Posterior cingulate gyrus (tissue), 11 donors: ENCODE results near the gene XPR1.

Experiments
- DNase-seq, 10 donors: peaks; one replicate each; pipeline versions ENCODE4 v3.0.0 to v3.0.0-alpha.2; 2020 to 2021; ENCODE audit warnings: mixed read lengths in 3 of 10
- intact Hi-C: fragments of 100-400 bp; cut with DNase I; formaldehyde crosslinking; loops from one replicate; pipeline ENCODE4 v1.15.1; 2023

Gene XPR1

GRCh38 chr1:180631766-180632325 lies at the start of gene XPR1:
Gene XPR1 (plus strand): TSS chr1:180632022. CDS start chr1:180632202, 180 bp downstream.
- peak; percentile 95 to 100 (median 98) for DNase-seq
- intact Hi-C loops: loop anchor here (2.0 to 10.0 kb wide), 3 partner anchors 97 to 230 kb away; partner anchors contain the start of gene ACBD6

- intact Hi-C loops: no loop called here
These were observed 47.0 kb upstream of the XPR1 start for GRCh38 chr1:180584869-180585268.

GRCh38 chr1:180585994-180586359 lies 45.8 kb upstream of the XPR1 start:
- intact Hi-C loops: no loop called here
- DNase-seq: no peak

More at GRCh38 chr1:180584869-180585268, 47.0 kb upstream of the XPR1 start:
- DNase-seq: no peak

- intact Hi-C loops: no loop called here
- DNase-seq: no peak
These were observed 45.1 kb upstream of the XPR1 start for GRCh38 chr1:180586671-180587155.

- no peak for DNase-seq
- intact Hi-C loops: no loop called here
These were observed 43.7 kb upstream of the XPR1 start for GRCh38 chr1:180588121-180588520.

- intact Hi-C loops: no loop called here
These were observed 40.9 kb upstream of the XPR1 start for GRCh38 chr1:180590889-180591288.

GRCh38 chr1:180593382-180593781 lies 38.4 kb upstream of the XPR1 start:
- peak in 1 of 10 donors; percentile 15 for DNase-seq
- intact Hi-C loops: no loop called here

More at GRCh38 chr1:180590889-180591288, 40.9 kb upstream of the XPR1 start:
- no peak for DNase-seq

- intact Hi-C loops: no loop called here
These were observed 37.1 kb upstream of the XPR1 start for GRCh38 chr1:180594723-180595122.

GRCh38 chr1:180595966-180596365 lies 35.9 kb upstream of the XPR1 start:
- no peak for DNase-seq
- intact Hi-C loops: no loop called here

More at GRCh38 chr1:180594723-180595122, 37.1 kb upstream of the XPR1 start:
- DNase-seq: no peak

GRCh38 chr1:180597520-180597919 lies 34.3 kb upstream of the XPR1 start:
- intact Hi-C loops: no loop called here

GRCh38 chr1:180598333-180598974 lies 33.4 kb upstream of the XPR1 start:
- intact Hi-C loops: no loop called here
- DNase-seq: no peak

More at GRCh38 chr1:180597520-180597919, 34.3 kb upstream of the XPR1 start:
- no peak for DNase-seq

- intact Hi-C loops: no loop called here
- no peak for DNase-seq
These were observed 31.5 kb upstream of the XPR1 start for GRCh38 chr1:180600343-180600742.

GRCh38 chr1:180601512-180601911 lies 30.3 kb upstream of the XPR1 start:
- no peak for DNase-seq
- intact Hi-C loops: no loop called here

GRCh38 chr1:180603223-180603849 lies 28.5 kb upstream of the XPR1 start:
- intact Hi-C loops: no loop called here
- DNase-seq: no peak

- intact Hi-C loops: no loop called here
- DNase-seq: no peak
These were observed 28.0 kb upstream of the XPR1 start for GRCh38 chr1:180603850-180604226.

GRCh38 chr1:180606155-180606554 lies 25.7 kb upstream of the XPR1 start:
- no peak for DNase-seq
- intact Hi-C loops: no loop called here

GRCh38 chr1:180609643-180610555 lies 21.9 kb upstream of the XPR1 start:
- no peak for DNase-seq
- intact Hi-C loops: no loop called here

GRCh38 chr1:180610556-180611015 lies 21.2 kb upstream of the XPR1 start:
- no peak for DNase-seq
- intact Hi-C loops: no loop called here

- intact Hi-C loops: no loop called here
- no peak for DNase-seq
These were observed 20.5 kb upstream of the XPR1 start for GRCh38 chr1:180611016-180611930.
